MCF 10A (cell line): ENCODE results near the gene RALGAPB. TPM values are rescaled to one million over a fixed set of nuclear protein-coding genes. Genes with fewer than 3 reads are reported as not detected.
A peak's percentile ranks its signal among the peaks of the same experiment; 100 is the strongest.
"Not testable (repeated sequence)": the region's sequence is repeated elsewhere in the genome, so short reads cannot be mapped to it uniquely, and the experiment has no call there.

Experiments
- BruUV-seq: library from RNA; stranded (reverse); fragments of 400-500 nt; replicated peaks from 2 replicates; lab custom pipeline; 2021; lab: Mats Ljungman, UMichigan
- CTCF ChIA-PET: fragments of 300-600 bp; sonication (Branson Sonifier 250); formaldehyde crosslinking; extraction: SDS; loops from one replicate; lab custom pipeline; 2021; ENCODE audit warnings: antibody characterized with exemption, inconsistent platforms; lab: Yijun Ruan, JAX
- POLR2A ChIA-PET: fragments of 300-600, 350-650 bp; sonication (Branson Sonifier 250); formaldehyde crosslinking; extraction: SDS; loops from one replicate; lab custom pipeline; 2020; ENCODE audit warnings: antibody characterized with exemption, inconsistent platforms; lab: Yijun Ruan, JAX
- DNase-seq: peaks from one replicate; pipeline ENCODE4 v3.0.0-alpha.2; 2018; ENCODE audit not compliant: unreplicated experiment
- H3K27ac Mint-ChIP-seq: one replicate; pipeline ENCODE4 v1.8.0; 2022; ENCODE audit warnings: mild to moderate bottlenecking, low read depth, mixed read lengths; ENCODE audit not compliant: unreplicated experiment
- H3K27me3 Mint-ChIP-seq: one replicate; pipeline ENCODE4 v1.8.0; 2022; ENCODE audit warnings: mixed read lengths; ENCODE audit not compliant: insufficient read depth, unreplicated experiment
- H3K36me3 Mint-ChIP-seq: one replicate; pipeline ENCODE4 v1.8.0; 2022; ENCODE audit warnings: mild to moderate bottlenecking, moderate library complexity, mixed read lengths; ENCODE audit not compliant: insufficient read depth, unreplicated experiment
- H3K4me1 Mint-ChIP-seq: one replicate; pipeline ENCODE4 v1.8.0; 2022; ENCODE audit warnings: mixed read lengths; ENCODE audit not compliant: insufficient read depth, unreplicated experiment
- H3K4me3 Mint-ChIP-seq: one replicate; pipeline ENCODE4 v1.8.0; 2022; ENCODE audit warnings: mild to moderate bottlenecking, moderate library complexity, mixed read lengths; ENCODE audit not compliant: unreplicated experiment
- H3K9me3 Mint-ChIP-seq: one replicate; pipeline ENCODE4 v1.8.0; 2022; ENCODE audit warnings: mixed read lengths; ENCODE audit not compliant: unreplicated experiment
- CTCF ChIP-seq: fragments of 200-600 bp; IDR thresholded peaks from one replicate; pipeline ENCODE4 v1.8.0; 2022; ENCODE audit warnings: antibody characterized with exemption, mild to moderate bottlenecking; ENCODE audit not compliant: unreplicated experiment
- intact Hi-C: fragments of 100-400 bp; cut with micrococcal nuclease; formaldehyde crosslinking; loops from 2 replicates; pipeline ENCODE4 v1.14.1; 2022
- total RNA-seq: library from RNA; stranded (reverse); gene quantifications from 2 replicates; pipeline ENCODE4 v1.2.3, GENCODE V29; 2022

Gene RALGAPB
- total RNA-seq, 1 experiment from 2014 or later, result 33.8 TPM

GRCh38 chr20:38458314-38458713 lies 14.3 kb upstream of the RALGAPB start:
- ChIA-PET CTCF (interaction anchor here (1.0 to 3.0 kb wide), 3 partner anchors 8 to 14 kb away, joined by 3 to 16 read pairs (median 14); partner anchors contain the start of gene RALGAPB), POLR2A (interaction anchor here (0.8 to 2.8 kb wide), 4 partner anchors 8 to 23 kb away, joined by 4 to 22 read pairs (median 11); partner anchors contain the start of genes RALGAPB and SNHG17)
- Mint-ChIP-seq H3K36me3 (no peaks in the 10 kb centered on the region), H3K4me3 (no peak overlapping the region), H3K27ac (no peak overlapping the region), H3K9me3 (no peaks in the 10 kb centered on the region), H3K27me3 (no peaks in the 10 kb centered on the region), H3K4me1 (peaks cover 6% of the 10 kb centered on the region)
- no TSS peak for BruUV-seq
- DNase-seq, result no peak
- intact Hi-C loops, result no loop called here
- TF ChIP-seq CTCF, result no peak

GRCh38 chr20:38460040-38460623 lies 12.5 kb upstream of the RALGAPB start:
- Mint-ChIP-seq H3K27me3 (no peaks in the 10 kb centered on the region), H3K9me3 (no peaks in the 10 kb centered on the region), H3K27ac (peak overlapping the region; percentile 66), H3K4me1 (peaks cover 6% of the 10 kb centered on the region), H3K4me3 (peak overlapping the region; percentile 52), H3K36me3 (no peaks in the 10 kb centered on the region)
- ChIA-PET CTCF (interaction anchor here (0.8 kb wide), 3 partner anchors 13 to 861 kb away, joined by 3 to 4 read pairs (median 3); no protein-coding TSS in a partner anchor), POLR2A (interaction anchor here (0.8 to 1.3 kb wide), 6 partner anchors 8 to 28 kb away, joined by 4 to 19 read pairs (median 7); partner anchors contain the start of genes RALGAPB and SNHG17)
- BruUV-seq, result no TSS peak
- intact Hi-C loops, result no loop called here
- TF ChIP-seq CTCF, result no peak
- DNase-seq, result peak; percentile 95

- BruUV-seq, intact Hi-C loops, DNase-seq, H3K9me3 Mint-ChIP-seq, H3K27me3 Mint-ChIP-seq, H3K36me3 Mint-ChIP-seq, H3K4me1 Mint-ChIP-seq: not testable (repeated sequence)
- Mint-ChIP-seq H3K4me3 (peak overlapping the region; percentile 52), H3K27ac (peak overlapping the region; percentile 66)
- POLR2A ChIA-PET, result interaction anchor here (0.8 to 1.3 kb wide), 5 partner anchors 8 to 27 kb away, joined by 4 to 19 read pairs (median 9); partner anchors contain the start of genes RALGAPB and SNHG17
- CTCF ChIA-PET, result interaction anchor here (0.8 kb wide), 2 partner anchors 12 to 316 kb away, joined by 3 to 4 read pairs; no protein-coding TSS in a partner anchor
Observed at GRCh38 chr20:38460631-38461030, 12.0 kb upstream of the RALGAPB start.

GRCh38 chr20:38461167-38461566 lies 11.5 kb upstream of the RALGAPB start:
- POLR2A ChIA-PET, H3K9me3 Mint-ChIP-seq, H3K4me1 Mint-ChIP-seq, intact Hi-C loops, CTCF ChIA-PET, BruUV-seq, H3K27me3 Mint-ChIP-seq, H3K27ac Mint-ChIP-seq, DNase-seq, H3K36me3 Mint-ChIP-seq, H3K4me3 Mint-ChIP-seq: not testable (repeated sequence)

GRCh38 chr20:38461569-38461968 lies 11.1 kb upstream of the RALGAPB start:
- POLR2A ChIA-PET, H3K9me3 Mint-ChIP-seq, intact Hi-C loops, H3K36me3 Mint-ChIP-seq, H3K4me1 Mint-ChIP-seq, BruUV-seq, H3K27me3 Mint-ChIP-seq, H3K4me3 Mint-ChIP-seq, CTCF ChIA-PET, H3K27ac Mint-ChIP-seq, DNase-seq: not testable (repeated sequence)
